K562 (cell line): ENCODE measurements around the gene CRIM1. TPM values are rescaled to one million over a fixed set of nuclear protein-coding genes. Genes with fewer than 3 reads are reported as not detected.

ENCODE experiments used
- ARID2 ChIP-seq: fragments of 450-650 bp; IDR thresholded peaks from 2 replicates; pipeline ENCODE4 v1.6.1; 2017; ENCODE audit warnings: antibody characterized with exemption, mild to moderate bottlenecking
- BHLHE40 ChIP-seq: IDR thresholded peaks from 2 replicates; pipeline ENCODE4 v1.6.1; 2011; ENCODE audit warnings: low read length, improper control_type of control experiment
- BRF1 ChIP-seq: IDR thresholded peaks from 3 replicates; pipeline ENCODE4 v1.6.1; 2011; ENCODE audit warnings: borderline replicate concordance, mild to moderate bottlenecking; ENCODE audit not compliant: insufficient read length; ENCODE audit errors: extremely low read depth
- CBFA2T2 ChIP-seq: fragments of 450-650 bp; conservative IDR thresholded peaks from 2 replicates; pipeline ENCODE4 v1.6.1; 2017; ENCODE audit warnings: mild to moderate bottlenecking
- CBX3 ChIP-seq, 2 experiments: IDR thresholded peaks; 1 replicate in 1 of 2; 2 replicates in 1 of 2; pipeline ENCODE4 v1.6.1; 2012; ENCODE audit warnings: inconsistent platforms in 2 of 2, low read length in 2 of 2, borderline replicate concordance in 1 of 2, control low read depth in 1 of 2
- FIP1L1 ChIP-seq: fragments of 200-400 bp; formaldehyde crosslinking; IDR thresholded peaks from 2 replicates; pipeline ENCODE4 v1.6.1; 2018; ENCODE audit warnings: mild to moderate bottlenecking, low read depth, low read length; ENCODE audit not compliant: poor library complexity, severe bottlenecking
- HNRNPUL1 ChIP-seq: fragments of 200-400 bp; formaldehyde crosslinking; IDR thresholded peaks from 2 replicates; pipeline ENCODE4 v1.6.1; 2017; ENCODE audit warnings: low read length
- NR0B1 ChIP-seq: fragments of 450-650 bp; IDR thresholded peaks from one replicate; pipeline ENCODE4 v1.6.1; 2018; ENCODE audit warnings: mild to moderate bottlenecking, moderate library complexity; ENCODE audit not compliant: partially characterized antibody
- PCBP2 ChIP-seq: fragments of 200-400 bp; formaldehyde crosslinking; IDR thresholded peaks from 2 replicates; pipeline ENCODE4 v1.6.1; 2018; ENCODE audit warnings: low read length, low read depth, mild to moderate bottlenecking, moderate library complexity; ENCODE audit not compliant: poor library complexity, severe bottlenecking
- POLR3A ChIP-seq: IDR thresholded peaks from 2 replicates; pipeline ENCODE4 v1.6.1; 2011; ENCODE audit warnings: borderline replicate concordance, mild to moderate bottlenecking, moderate library complexity; ENCODE audit not compliant: insufficient read length, insufficient read depth; ENCODE audit errors: extremely low read depth
- PTRF ChIP-seq: fragments of 450-650 bp; IDR thresholded peaks from 2 replicates; pipeline ENCODE4 v1.6.1; 2016; ENCODE audit warnings: mild to moderate bottlenecking, missing genetic modification characterization, missing compliant biosample characterization
- RBFOX2 ChIP-seq: fragments of 200-400 bp; formaldehyde crosslinking; IDR thresholded peaks from 2 replicates; pipeline ENCODE4 v1.6.1; 2017; ENCODE audit warnings: low read depth, mild to moderate bottlenecking, low read length, moderate library complexity
- SIN3B ChIP-seq: fragments of 450-650 bp; IDR thresholded peaks from 2 replicates; pipeline ENCODE4 v1.6.1; 2017; ENCODE audit warnings: low read depth, mild to moderate bottlenecking, moderate library complexity
- SNRNP70 ChIP-seq: fragments of 200-400 bp; formaldehyde crosslinking; optimal IDR thresholded peaks from 2 replicates; pipeline ENCODE3; 2017; ENCODE audit warnings: low read depth, low read length
- ZC3H11A ChIP-seq: IDR thresholded peaks from 2 replicates; pipeline ENCODE4 v1.6.1; 2012; ENCODE audit warnings: low read depth, low read length, improper control_type of control experiment
- ZKSCAN8 ChIP-seq: fragments of 200-800 bp; sonication (Bioruptor generic); IDR thresholded peaks from 2 replicates; pipeline ENCODE4 v1.6.1; 2016; ENCODE audit warnings: missing genetic modification characterization, missing compliant biosample characterization
- ZNF124 ChIP-seq: sonication (generic); formaldehyde crosslinking; IDR thresholded peaks from 2 replicates; pipeline ENCODE4 v1.8.1; 2022; ENCODE audit warnings: missing genetic modification reagents
- ZNF174 ChIP-seq: fragments of 250-450 bp; sonication (Bioruptor Pico); IDR thresholded peaks from 2 replicates; pipeline ENCODE4 v1.4.0; 2020; ENCODE audit warnings: mild to moderate bottlenecking
- ZNF232 ChIP-seq: sonication (generic); formaldehyde crosslinking; IDR thresholded peaks from 2 replicates; pipeline ENCODE4 v1.8.0; 2022; ENCODE audit warnings: mild to moderate bottlenecking, missing genetic modification reagents
- polyA plus RNA-seq, 8 experiments: library from polyadenylated mRNA; depleted of rRNA in 4 of 8; stranded (reverse) in 5 of 8; unstranded in 3 of 8; fragments of >200 nt; fragmentation: Nextera tagmentation in 2 of 8; fragmentation: Illumina TruSeq in 1 of 8; extraction: Ambion mirVana in 2 of 8; extraction: Trizol in 1 of 8; gene quantifications; 2 replicates each; pipeline versions ENCODE4 v1.2.1 to v1.2.3, GENCODE V29; 2011 to 2014; ENCODE audit warnings: inconsistent platforms in 1 of 8, missing spikeins in 1 of 8
- total RNA-seq, 7 experiments: library from RNA; depleted of rRNA in 6 of 7; stranded (reverse); fragments of >200 nt in 6 of 7; fragmentation: Illumina TruSeq in 2 of 7; extraction: Trizol in 2 of 7; gene quantifications; 2 replicates each; pipeline versions ENCODE4 v1.2.1 to v1.2.3, GENCODE V29; 2011 to 2021; ENCODE audit warnings: low replicate concordance in 1 of 7
- TF ChIP-seq, protein P1 (sequence below): fragments of 450-650 bp; IDR thresholded peaks from 2 replicates; pipeline ENCODE4 v1.6.1; 2017; ENCODE audit warnings: antibody characterized with exemption
- TF ChIP-seq, protein P2 (sequence below): sonication (generic); formaldehyde crosslinking; IDR thresholded peaks from 2 replicates; pipeline ENCODE4 v1.8.1; 2023; ENCODE audit warnings: mild to moderate bottlenecking, missing genetic modification reagents
- TF ChIP-seq, protein P3 (sequence below): conservative IDR thresholded peaks from 2 replicates; pipeline ENCODE4 v1.6.1; 2011; ENCODE audit warnings: low read depth, mild to moderate bottlenecking, low read length; ENCODE audit not compliant: control insufficient read depth

Gene CRIM1
- total and polyA plus RNA-seq, 9 of the 15 experiments (the other 6 are each of a cell fraction or from before 2014, with no cell fraction given) = 0.01 to 0.36 (median 0.06) TPM; not detected in 1

GRCh38 chr2:36451512-36451911, 95.9 kb downstream of the CRIM1 start (continued):
- TF ChIP-seq RBFOX2 = no peak
- no peak for TF ChIP-seq HNRNPUL1
- no peak for TF ChIP-seq ZNF124
- TF ChIP-seq SNRNP70 = no peak
- TF ChIP-seq, protein P1, sequence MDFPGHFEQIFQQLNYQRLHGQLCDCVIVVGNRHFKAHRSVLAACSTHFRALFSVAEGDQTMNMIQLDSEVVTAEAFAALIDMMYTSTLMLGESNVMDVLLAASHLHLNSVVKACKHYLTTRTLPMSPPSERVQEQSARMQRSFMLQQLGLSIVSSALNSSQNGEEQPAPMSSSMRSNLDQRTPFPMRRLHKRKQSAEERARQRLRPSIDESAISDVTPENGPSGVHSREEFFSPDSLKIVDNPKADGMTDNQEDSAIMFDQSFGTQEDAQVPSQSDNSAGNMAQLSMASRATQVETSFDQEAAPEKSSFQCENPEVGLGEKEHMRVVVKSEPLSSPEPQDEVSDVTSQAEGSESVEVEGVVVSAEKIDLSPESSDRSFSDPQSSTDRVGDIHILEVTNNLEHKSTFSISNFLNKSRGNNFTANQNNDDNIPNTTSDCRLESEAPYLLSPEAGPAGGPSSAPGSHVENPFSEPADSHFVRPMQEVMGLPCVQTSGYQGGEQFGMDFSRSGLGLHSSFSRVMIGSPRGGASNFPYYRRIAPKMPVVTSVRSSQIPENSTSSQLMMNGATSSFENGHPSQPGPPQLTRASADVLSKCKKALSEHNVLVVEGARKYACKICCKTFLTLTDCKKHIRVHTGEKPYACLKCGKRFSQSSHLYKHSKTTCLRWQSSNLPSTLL = no peak
- TF ChIP-seq ZKSCAN8 (CRISPR knock-in tag) = no peak
- TF ChIP-seq BHLHE40 = peak; percentile 67
- TF ChIP-seq, protein P2, sequence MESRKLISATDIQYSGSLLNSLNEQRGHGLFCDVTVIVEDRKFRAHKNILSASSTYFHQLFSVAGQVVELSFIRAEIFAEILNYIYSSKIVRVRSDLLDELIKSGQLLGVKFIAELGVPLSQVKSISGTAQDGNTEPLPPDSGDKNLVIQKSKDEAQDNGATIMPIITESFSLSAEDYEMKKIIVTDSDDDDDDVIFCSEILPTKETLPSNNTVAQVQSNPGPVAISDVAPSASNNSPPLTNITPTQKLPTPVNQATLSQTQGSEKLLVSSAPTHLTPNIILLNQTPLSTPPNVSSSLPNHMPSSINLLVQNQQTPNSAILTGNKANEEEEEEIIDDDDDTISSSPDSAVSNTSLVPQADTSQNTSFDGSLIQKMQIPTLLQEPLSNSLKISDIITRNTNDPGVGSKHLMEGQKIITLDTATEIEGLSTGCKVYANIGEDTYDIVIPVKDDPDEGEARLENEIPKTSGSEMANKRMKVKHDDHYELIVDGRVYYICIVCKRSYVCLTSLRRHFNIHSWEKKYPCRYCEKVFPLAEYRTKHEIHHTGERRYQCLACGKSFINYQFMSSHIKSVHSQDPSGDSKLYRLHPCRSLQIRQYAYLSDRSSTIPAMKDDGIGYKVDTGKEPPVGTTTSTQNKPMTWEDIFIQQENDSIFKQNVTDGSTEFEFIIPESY = no peak
- no peak for TF ChIP-seq ZNF174 (CRISPR knock-in tag)
- no peak for TF ChIP-seq POLR3A
- TF ChIP-seq, protein P3, sequence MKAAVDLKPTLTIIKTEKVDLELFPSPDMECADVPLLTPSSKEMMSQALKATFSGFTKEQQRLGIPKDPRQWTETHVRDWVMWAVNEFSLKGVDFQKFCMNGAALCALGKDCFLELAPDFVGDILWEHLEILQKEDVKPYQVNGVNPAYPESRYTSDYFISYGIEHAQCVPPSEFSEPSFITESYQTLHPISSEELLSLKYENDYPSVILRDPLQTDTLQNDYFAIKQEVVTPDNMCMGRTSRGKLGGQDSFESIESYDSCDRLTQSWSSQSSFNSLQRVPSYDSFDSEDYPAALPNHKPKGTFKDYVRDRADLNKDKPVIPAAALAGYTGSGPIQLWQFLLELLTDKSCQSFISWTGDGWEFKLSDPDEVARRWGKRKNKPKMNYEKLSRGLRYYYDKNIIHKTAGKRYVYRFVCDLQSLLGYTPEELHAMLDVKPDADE = no peak
- TF ChIP-seq FIP1L1 = no peak
- TF ChIP-seq ZNF232 (CRISPR knock-in tag) = no peak
- TF ChIP-seq ARID2 = no peak
- no peak for TF ChIP-seq SIN3B
- peak in 1 of 2 experiments; percentile 70; a peak in 1 of 3 replicates for TF ChIP-seq CBX3 (IDR thresholded peaks at IDR 0.05; ENCODE audit: borderline replicate concordance in 1 of 2, low read length in 2 of 2)
- no peak for TF ChIP-seq BRF1
- TF ChIP-seq PTRF (tag) = no peak
- TF ChIP-seq ZC3H11A = no peak
- no peak for TF ChIP-seq PCBP2
- peak; percentile 80 for TF ChIP-seq CBFA2T2
- no peak for TF ChIP-seq NR0B1
